CD4-positive, alpha-beta T cell treated with Interleukin-4 for 4 hours (primary cell): ENCODE results near the gene MED14.

Experiments used
- DNase-seq: peaks from one replicate; pipeline ENCODE4 v3.0.0-alpha.2; 2020

Gene MED14

DNA sequence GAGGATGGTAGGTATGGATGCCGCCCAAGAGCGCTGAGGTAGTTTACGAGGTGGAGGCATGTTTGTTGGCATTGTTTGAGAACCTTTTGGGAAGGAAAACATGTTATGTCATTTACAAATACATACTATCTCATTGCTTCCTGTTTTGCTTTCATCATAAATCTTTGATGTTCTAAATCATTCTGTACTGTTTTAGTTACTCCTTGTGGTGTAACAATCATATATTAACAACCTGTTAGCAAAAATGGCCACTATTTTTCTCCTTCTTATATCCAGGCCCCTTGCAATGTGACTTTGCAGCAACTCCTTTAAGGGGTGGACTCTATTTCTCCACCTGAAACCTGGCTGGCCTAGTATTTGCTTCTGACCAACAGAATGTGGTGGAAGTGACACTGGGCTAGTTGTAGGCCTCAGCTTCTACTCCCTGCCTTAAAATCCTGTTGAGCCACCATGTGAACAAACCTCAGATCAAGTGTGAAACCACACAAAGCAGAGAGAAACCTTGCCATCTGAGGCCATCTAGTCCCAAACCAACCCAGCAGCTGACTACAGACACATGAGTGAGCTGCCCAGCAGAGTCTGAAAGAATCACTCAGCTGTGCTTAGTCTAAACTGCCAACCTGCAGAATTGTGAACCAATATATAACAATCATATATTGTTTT, 72.1 kb downstream of the MED14 start:
- DNase-seq = peak; percentile 2

GRCh38 chrX:40661489-40661888, 73.9 kb downstream of the MED14 start:
- DNase-seq = no peak

GRCh38 chrX:40660381-40660780, 75.0 kb downstream of the MED14 start:
- no peak for DNase-seq

- DNase-seq = no peak
Observed at GRCh38 chrX:40653535-40653934, 81.8 kb downstream of the MED14 start.

- DNase-seq = no peak
Observed at GRCh38 chrX:40652664-40653063, 82.7 kb downstream of the MED14 start.

GRCh38 chrX:40651620-40652223, 83.6 kb downstream of the MED14 start:
- DNase-seq = peak; percentile 70

DNA sequence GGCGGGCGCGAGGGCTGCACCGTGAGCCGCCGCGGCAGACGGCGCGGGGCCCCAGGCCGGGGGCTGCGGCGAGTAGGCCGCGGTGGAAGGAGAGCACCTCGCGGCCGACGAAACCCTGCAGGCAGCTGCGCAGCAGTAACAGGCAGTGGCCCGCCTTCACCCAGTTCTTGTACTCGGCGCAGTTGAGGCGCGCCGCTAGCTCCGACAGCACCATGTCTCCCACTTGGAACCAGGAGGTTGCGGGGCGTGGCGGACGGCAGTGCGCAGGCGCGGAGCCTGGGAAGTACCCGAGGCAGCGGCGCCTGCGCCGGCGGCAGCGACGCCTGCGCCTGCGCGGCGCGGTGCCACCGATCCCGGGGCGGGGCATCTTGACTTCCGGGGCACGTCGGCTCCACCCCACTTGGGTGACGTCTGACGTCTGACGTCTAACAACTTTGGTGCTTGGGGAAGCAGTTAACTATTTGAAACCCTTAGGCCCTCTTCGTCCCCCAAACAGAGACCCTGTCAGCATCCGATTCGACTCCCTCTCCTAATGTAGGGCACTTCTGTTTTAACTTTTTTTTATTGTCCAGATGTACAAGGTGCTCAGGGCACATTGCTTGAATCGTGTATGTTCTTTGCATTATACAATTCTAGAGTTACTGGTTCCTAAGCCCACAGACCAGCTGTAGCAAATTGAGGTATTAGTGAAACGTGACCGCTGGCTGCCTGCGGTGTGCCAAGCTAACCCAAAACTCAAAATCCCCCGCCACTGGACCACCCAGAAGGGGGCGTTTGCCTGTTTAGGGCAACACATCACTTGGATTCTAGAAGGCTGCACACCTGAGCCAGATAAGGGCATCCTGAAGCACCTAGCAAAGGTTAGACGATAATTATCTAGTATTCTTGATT, 87.8 kb downstream of the MED14 start, which contains the start of gene CXorf38:
Gene CXorf38 (minus strand): TSS at position 255 of the 891 bp plus-strand sequence. CDS start 41 bp downstream, at position 214.
- DNase-seq = peak; percentile 88

- DNase-seq = no peak
Observed at GRCh38 chrX:40646489-40647306, 88.6 kb downstream of the MED14 start.

GRCh38 chrX:40644821-40645358, 90.5 kb downstream of the MED14 start:
- DNase-seq = peak; percentile 42

DNA sequence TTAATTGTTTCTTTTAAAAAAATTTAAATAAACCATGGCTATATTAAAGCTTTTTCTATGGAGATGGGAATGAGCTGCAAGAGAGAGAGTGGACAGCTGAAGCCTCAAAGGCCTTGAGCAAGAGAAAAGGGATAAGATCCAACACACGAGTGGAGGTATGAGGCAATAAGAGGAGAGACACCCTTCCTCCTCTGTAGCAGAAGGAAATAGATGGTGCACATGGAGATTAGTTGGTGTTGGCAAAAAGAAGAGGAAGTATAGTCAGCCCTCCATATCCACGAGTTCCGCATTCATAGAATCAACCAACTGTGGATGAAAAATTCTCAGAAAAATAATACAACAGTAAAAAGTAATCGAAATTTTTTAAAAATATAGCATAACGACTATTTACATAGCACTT, 91.2 kb downstream of the MED14 start:
- no peak for DNase-seq

DNA sequence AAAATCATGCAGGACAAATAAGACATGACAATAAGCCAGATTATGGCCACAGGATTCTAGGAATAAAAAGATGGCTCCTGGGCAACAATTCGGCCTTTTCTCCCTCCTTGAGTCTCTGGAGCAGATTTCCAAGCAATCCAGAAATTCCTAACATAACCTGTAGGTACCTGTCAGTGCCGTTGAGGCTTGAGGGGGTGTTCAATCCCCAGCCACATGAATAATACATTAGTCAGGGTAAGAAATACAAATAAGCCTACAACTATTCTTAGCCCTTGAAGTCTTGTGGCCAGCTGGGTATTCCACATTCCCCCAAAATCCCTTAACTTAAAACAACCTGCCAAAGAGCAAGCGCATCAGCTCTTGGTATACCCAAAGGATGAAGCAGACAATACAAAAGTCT, 97.7 kb downstream of the MED14 start:
- DNase-seq = no peak

- no peak for DNase-seq
Observed at GRCh38 chrX:40632199-40632598, 103.1 kb downstream of the MED14 start.

DNA sequence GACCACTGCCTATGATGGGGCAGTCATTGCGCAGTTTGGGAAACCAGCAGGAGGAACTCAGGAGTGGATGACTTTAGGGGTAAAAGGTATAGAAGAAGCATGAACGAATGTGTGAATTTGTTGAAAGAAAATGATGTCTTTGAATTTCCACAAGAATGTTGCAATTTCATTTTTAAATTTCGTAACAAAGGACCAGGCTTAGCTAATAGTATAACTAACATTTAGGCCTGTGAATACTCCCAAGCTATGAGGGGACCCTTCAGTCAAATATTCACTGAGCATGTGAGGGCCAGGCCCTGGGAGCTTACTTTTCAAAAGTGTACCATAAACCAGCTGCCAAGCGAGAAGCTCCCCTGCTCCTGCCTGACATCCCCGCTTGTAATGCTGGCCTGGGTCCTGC, 106.8 kb downstream of the MED14 start:
- DNase-seq = no peak

GRCh38 chrX:40625294-40625693, 110.0 kb downstream of the MED14 start:
- DNase-seq = no peak

GRCh38 chrX:40623665-40624064, 111.7 kb downstream of the MED14 start:
- no peak for DNase-seq

DNA sequence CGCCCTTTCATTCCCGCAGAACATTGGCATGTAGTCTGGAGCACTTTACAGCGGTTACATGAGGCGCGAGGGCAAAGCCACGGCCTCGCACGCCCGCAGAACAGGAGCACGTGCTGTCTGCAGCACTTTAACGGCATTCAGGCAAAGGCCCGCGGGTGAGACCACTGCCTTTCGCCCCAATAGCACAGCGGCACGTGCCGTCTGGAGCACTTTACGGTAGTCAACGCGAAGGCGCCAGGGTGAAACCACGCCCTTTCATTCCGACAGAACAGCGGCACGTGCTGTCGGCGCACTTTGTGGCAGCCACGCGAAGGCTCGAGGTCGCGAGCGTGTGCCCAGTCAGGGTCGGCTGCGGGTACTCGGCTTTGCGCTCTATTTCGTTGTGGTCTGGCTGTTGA, 112.2 kb downstream of the MED14 start, which contains the start of gene MPC1L:
Gene MPC1L (plus strand): TSS at position 290 of the 398 bp plus-strand sequence. CDS start 138 bp downstream, outside the sequence.
- no peak for DNase-seq

DNA sequence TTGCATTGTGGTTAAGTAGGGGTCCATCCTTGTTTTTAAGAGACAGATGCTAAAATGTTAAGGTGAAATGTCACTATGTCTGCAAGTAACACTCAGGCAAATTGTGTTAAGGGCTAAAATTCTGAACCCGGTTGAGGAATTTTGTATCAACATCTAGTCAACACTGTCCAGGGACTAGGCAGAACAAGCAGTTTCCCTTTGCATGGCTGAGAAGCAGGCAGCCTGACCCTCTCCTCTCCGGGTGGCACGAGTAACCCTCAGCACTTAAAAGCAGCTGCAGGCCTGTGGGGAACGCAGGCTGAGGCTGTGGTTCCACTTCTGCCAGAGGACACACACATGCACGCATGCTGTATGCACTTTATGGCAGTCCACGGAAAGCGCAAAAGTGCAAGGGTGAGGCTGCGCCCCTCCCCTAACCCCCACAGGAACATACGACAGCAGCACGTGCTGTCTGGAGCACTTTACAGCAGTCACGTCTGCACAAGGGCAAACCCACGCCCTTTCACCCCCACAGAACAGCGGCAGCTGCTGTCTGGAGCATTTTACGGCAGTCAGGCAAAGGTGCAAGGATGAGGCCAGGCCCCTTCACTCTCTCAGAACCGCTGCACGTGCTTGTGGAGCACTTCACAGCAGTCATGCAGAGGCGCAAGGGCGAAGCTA, 112.7 kb downstream of the MED14 start:
- DNase-seq = no peak

DNA sequence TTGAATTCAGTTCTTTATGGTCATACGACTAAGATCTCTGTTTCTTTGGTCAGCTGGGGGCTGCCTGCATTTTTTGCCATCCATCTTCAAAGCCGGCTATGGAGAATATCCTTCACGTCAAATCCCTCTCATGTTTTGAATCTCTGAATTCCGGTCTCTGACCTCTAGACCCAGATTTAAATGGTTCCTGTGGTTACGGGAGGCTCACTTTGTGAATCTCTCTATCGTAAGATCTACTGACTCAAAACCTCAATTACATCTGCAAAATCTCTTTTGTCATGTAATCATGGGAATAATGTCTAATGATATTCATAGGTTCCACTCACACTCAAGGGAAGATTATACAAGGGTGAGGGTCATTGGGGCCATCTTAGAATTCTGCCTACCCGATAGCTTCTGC, 117.8 kb downstream of the MED14 start:
- DNase-seq = no peak

DNA sequence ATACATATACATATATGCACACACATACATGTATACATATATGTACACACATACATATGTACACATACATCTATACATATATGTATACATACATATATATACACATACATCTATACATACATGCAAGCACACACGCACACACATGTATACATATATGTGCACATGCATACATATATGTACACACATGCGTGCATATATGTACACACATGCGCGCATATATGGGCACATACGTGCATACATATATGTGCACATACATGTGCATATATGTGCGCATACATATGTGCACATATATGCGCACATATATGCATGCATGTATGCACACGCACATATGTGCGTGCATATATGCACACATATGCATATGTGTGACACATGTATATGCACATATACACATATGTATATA, 119.4 kb downstream of the MED14 start:
- DNase-seq = no peak

- no peak for DNase-seq
Observed at GRCh38 chrX:40612511-40612910, 122.8 kb downstream of the MED14 start.

GRCh38 chrX:40607381-40607780, 128.0 kb downstream of the MED14 start:
- DNase-seq = no peak

DNA sequence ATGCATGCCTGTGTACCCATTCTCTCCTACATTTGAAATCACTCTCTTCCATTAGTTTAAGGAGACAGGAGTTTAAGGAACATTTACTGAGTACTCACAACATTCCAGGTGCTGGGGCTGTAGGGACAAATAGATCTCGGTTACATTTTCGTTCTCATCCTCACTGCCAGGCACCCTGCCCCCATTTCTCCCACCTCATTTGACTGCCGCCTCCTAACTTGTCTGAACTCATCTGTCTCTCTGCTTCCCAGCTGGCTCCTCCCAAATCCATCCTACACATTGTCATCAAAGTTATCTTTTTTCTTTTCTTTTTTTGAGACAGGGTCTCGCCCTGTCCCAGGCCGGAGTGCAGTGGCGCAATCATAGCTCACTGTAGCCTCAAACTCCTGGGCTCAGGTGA, 131.9 kb downstream of the MED14 start:
- no peak for DNase-seq
